Ovary (tissue), 9 donors: Measurements from ENCODE around the gene SMPD1. TPM values are rescaled to one million over a fixed set of nuclear protein-coding genes. Genes with fewer than 3 reads are reported as not detected.

Experiments
- DNase-seq, 5 donors: peaks; one replicate each; pipeline ENCODE4 v3.0.0-alpha.2; 2019 to 2020
- H3K27ac ChIP-seq, 2 donors: fragments of 200-600 bp; one replicate each; pipeline versions ENCODE4 v1.5.1 to v1.8.0; 2019 to 2022
- H3K27me3 ChIP-seq: fragments of 200-600 bp; one replicate; pipeline ENCODE4 v1.8.0; 2022
- H3K36me3 ChIP-seq: fragments of 200-600 bp; sonication (generic); one replicate; pipeline ENCODE4 v1.5.1; 2019
- H3K4me1 ChIP-seq: one replicate; pipeline ENCODE4 v1.8.1; 2013; ENCODE audit warnings: mild to moderate bottlenecking, moderate library complexity; ENCODE audit not compliant: insufficient read depth
- H3K4me3 ChIP-seq: fragments of 200-600 bp; sonication (generic); one replicate; pipeline ENCODE4 v1.5.1; 2017
- H3K9me3 ChIP-seq, 2 donors: fragments of 200-600 bp in 1 of 2; sonication (generic) in 1 of 2; one replicate each; pipeline versions ENCODE4 v1.5.1 to v1.8.1; 2013 to 2019; ENCODE audit warnings: mild to moderate bottlenecking in 1 of 2, moderate library complexity in 1 of 2
- EP300 ChIP-seq: sonication (generic); formaldehyde crosslinking; IDR thresholded peaks from one replicate; pipeline ENCODE4 v1.6.1; 2017; ENCODE audit warnings: antibody characterized with exemption
- POLR2A ChIP-seq: fragments of 450-650 bp; IDR thresholded peaks from one replicate; pipeline ENCODE4 v1.6.1; 2017; ENCODE audit warnings: antibody characterized with exemption, mild to moderate bottlenecking, moderate library complexity
- WGBS, 3 donors: extraction: QIAGEN DNeasy Blood & Tissue Kit in 1 of 3; methylation state at CpG; one replicate each; pipeline versions ENCODE4 v1.1.5 to v1.1.7; 2013 to 2017; 5-methylcytosine and 5-hydroxymethylcytosine counted together
- intact Hi-C, 4 donors: fragments of 100-400 bp; cut with DNase I; formaldehyde crosslinking; loops; one replicate each; pipeline versions ENCODE4 v1.11.0 to v1.15.1; 2022 to 2023
- polyA plus RNA-seq, 2 donors: library from polyadenylated mRNA; stranded (reverse); fragments of 200-250 nt in 1 of 2; fragments of 350-450 nt in 1 of 2; fragmentation: Illumina TruSeq in 1 of 2; extraction: RNeasy Lipid Tissue Mini Kit (QIAGEN cat#74804) in 1 of 2; gene quantifications; one replicate each; pipeline ENCODE4 v1.2.3, GENCODE V29; 2013 to 2014
- total RNA-seq, 7 donors: library from RNA; depleted of rRNA in 2 of 7; stranded (reverse); fragments of >200 nt in 2 of 7; fragmentation: NEBNext Ultra II Directional in 3 of 7; extraction: Animal tissue kit (Norgen Biotek cat#: 25700) in 3 of 7; gene quantifications; one replicate each; pipeline versions ENCODE4 v1.1.0 to v1.2.4, GENCODE V29; 2016 to 2023
- TF ChIP-seq, protein P1 (sequence below), 3 donors: fragments of 450-650 bp in 2 of 3; fragments of 200-600 bp in 1 of 3; IDR thresholded peaks; one replicate each; pipeline versions ENCODE4 v1.5.1 to v1.8.0; 2016 to 2022; ENCODE audit warnings: antibody characterized with exemption in 3 of 3, mild to moderate bottlenecking in 1 of 3
- donor health status: DM: no; HTN: no; CAD: no; lungs with moderate emphysema.
- donor health status: DM: no; HTN: no; CAD: no.
- donor health status: Bipolar disorder and iron deficiency.
- donor health status: DM: yes; HTN: yes; CAD: no.
- donor health status: DM: no; HTN: no; CAD: no.
- donor health status: DM: yes; HTN: yes; CAD: no.

Gene SMPD1
- total and polyA plus RNA-seq, 9 donors, result 12.9 to 50.5 (median 30.7) TPM

DNA sequence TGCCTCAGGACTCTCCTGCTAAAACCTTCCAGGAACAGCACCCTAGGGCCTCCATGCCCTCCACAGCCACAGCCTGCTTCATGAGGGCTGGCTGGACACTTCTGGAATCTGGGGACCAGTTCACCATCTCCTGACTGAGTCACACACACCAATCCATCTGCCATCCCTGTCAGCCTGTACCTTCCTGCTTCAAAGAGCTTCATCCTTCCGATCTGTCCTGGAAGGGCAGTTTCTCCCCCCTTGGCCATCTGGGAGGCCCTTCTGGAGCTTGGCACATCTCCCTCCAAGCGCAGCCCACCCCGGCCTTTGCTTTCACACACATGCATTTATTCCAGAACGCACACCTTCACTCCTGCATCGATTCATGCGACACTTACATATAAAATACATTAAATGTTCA, 15.6 kb downstream of the SMPD1 start:
- TF ChIP-seq EP300, result no peak
- no peak for TF ChIP-seq POLR2A
- no peak overlapping the region for H3K4me3 ChIP-seq
- no peak for DNase-seq
- intact Hi-C loops, result no loop called here
- no peaks in the 10 kb centered on the region for H3K27me3 ChIP-seq
- H3K36me3 ChIP-seq, result no peaks in the 10 kb centered on the region
- no peaks in the 10 kb centered on the region for H3K9me3 ChIP-seq
- WGBS, 3 donors, result 85 to 91% (median 91%) methylated on average over 6 of the region's 6 CpGs
- no peak overlapping the region for H3K27ac ChIP-seq
- peaks cover 5% of the 10 kb centered on the region for H3K4me1 ChIP-seq

- Histone ChIP-seq H3K36me3 (no peaks in the 10 kb centered on the region), H3K4me3 (no peak overlapping the region), H3K4me1 (peaks cover 5% of the 10 kb centered on the region), H3K9me3 (no peaks in the 10 kb centered on the region), H3K27me3 (no peaks in the 10 kb centered on the region), H3K27ac (no peak overlapping the region)
- WGBS, 3 donors, result 33 to 34% (median 33%) methylated on average over 2 of the region's 2 CpGs
- DNase-seq, result no peak
- TF ChIP-seq EP300, result no peak
- TF ChIP-seq, protein P1, sequence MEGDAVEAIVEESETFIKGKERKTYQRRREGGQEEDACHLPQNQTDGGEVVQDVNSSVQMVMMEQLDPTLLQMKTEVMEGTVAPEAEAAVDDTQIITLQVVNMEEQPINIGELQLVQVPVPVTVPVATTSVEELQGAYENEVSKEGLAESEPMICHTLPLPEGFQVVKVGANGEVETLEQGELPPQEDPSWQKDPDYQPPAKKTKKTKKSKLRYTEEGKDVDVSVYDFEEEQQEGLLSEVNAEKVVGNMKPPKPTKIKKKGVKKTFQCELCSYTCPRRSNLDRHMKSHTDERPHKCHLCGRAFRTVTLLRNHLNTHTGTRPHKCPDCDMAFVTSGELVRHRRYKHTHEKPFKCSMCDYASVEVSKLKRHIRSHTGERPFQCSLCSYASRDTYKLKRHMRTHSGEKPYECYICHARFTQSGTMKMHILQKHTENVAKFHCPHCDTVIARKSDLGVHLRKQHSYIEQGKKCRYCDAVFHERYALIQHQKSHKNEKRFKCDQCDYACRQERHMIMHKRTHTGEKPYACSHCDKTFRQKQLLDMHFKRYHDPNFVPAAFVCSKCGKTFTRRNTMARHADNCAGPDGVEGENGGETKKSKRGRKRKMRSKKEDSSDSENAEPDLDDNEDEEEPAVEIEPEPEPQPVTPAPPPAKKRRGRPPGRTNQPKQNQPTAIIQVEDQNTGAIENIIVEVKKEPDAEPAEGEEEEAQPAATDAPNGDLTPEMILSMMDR (IDR thresholded peaks at IDR 0.05), result no peak
- no peak for TF ChIP-seq POLR2A
- intact Hi-C loops, result no loop called here
These were observed 16.1 kb downstream of the SMPD1 start for GRCh38 chr11:6406370-6406769.

DNA sequence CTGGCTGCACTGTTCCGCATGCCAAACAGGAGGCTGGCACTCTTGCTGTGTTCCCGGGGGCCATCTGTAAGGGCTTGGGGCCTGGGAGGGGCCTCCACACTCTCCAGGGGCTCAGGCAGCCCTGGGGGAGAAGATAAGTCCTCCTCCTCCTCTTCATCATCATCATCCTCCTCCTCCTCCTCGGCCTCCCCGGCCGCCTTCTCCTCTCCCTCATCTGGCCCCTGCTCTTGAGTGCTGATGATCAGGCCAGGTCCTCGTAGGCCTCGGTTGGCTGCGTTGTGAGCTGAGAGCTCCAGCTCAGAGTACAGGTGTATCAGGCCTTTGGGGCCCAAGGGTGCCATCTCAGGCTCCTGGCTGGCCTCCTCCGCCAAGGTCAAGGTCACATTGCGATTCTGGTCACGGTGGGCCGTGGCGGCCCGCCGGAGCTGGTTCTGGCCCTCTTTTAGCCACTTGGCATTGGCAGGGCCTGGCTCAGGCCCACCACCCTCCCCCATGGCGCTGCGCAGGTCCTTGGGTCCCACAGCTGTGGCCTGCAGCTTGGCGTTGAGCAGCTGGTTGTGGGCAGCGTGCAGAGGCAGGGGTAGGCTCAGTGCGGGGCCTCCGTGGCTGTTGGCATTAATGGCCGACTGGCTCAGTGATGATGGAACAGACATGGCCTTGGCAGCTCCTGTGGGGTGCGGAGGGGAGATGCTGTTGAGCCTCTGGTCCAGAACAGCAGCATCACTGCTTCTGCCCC, 20.6 kb downstream of the SMPD1 start:
- Histone ChIP-seq H3K27ac (no peak overlapping the region), H3K4me1 (peaks cover 1% of the 10 kb centered on the region), H3K9me3 (no peaks in the 10 kb centered on the region), H3K4me3 (no peak overlapping the region), H3K36me3 (no peaks in the 10 kb centered on the region), H3K27me3 (no peaks in the 10 kb centered on the region)
- intact Hi-C loops, result no loop called here
- DNase-seq, result no peak
- TF ChIP-seq POLR2A, result no peak
- TF ChIP-seq, protein P1 (IDR thresholded peaks at IDR 0.05), result no peak
- no peak for TF ChIP-seq EP300
- WGBS, 3 donors, result 84 to 90% (median 88%) methylated on average over 17 to 23 of the region's 23 CpGs

GRCh38 chr11:6411594-6412031, 21.3 kb downstream of the SMPD1 start:
- TF ChIP-seq, protein P1 (IDR thresholded peaks at IDR 0.05), result no peak
- no peak for TF ChIP-seq POLR2A
- no peak for TF ChIP-seq EP300
- Histone ChIP-seq H3K27me3 (no peaks in the 10 kb centered on the region), H3K27ac (no peak overlapping the region), H3K36me3 (no peaks in the 10 kb centered on the region), H3K4me3 (no peak overlapping the region), H3K9me3 (no peaks in the 10 kb centered on the region), H3K4me1 (peaks cover 4% of the 10 kb centered on the region)
- WGBS, 3 donors, result 92 to 95% (median 93%) methylated on average over 10 of the region's 10 CpGs
- DNase-seq, result no peak
- intact Hi-C loops, result no loop called here

DNA sequence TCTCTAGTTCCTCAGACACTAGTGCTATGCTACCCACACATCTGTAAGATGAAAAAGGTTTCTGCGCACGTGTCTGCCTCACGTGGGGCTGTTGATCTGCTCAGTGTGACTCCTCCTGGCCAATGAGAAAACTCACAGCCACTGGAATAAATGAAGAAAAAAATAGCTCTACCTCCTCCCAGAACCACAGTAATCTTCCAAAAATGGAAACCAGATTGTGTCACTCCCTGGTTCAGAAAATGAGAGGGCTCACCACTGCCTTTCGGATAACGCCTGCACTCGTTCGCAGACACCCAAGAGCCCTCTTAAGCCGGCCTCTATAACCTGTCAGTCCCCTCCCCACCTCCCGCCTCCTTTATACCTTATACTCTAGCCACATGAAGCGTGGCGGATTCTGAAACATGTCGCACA, 23.5 kb downstream of the SMPD1 start:
- Histone ChIP-seq H3K27ac (no peak overlapping the region), H3K4me1 (peaks cover 4% of the 10 kb centered on the region), H3K36me3 (no peaks in the 10 kb centered on the region), H3K9me3 (no peaks in the 10 kb centered on the region), H3K4me3 (no peak overlapping the region), H3K27me3 (no peaks in the 10 kb centered on the region)
- intact Hi-C loops, result no loop called here
- TF ChIP-seq, protein P1 (IDR thresholded peaks at IDR 0.05), result no peak
- no peak for TF ChIP-seq POLR2A
- no peak for TF ChIP-seq EP300
- DNase-seq, result no peak
- WGBS, 3 donors, result 85 to 89% (median 88%) methylated on average over 12 of the region's 12 CpGs
